Heart left ventricle (tissue), 16 donors: ENCODE data around the gene SMAD5. TPM values are rescaled to one million over a fixed set of nuclear protein-coding genes. Genes with fewer than 3 reads are reported as not detected.

Source experiments
- ATAC-seq, 4 donors: fragments of 200-7000 bp; cut with Tn5 transposase; one replicate each; pipeline ENCODE4 v1.9.1; 2020 to 2022; ENCODE audit warnings: moderate library complexity in 4 of 4, mild to moderate bottlenecking in 3 of 4, moderate number of reproducible peaks in 1 of 4
- DNase-seq, 5 donors: peaks; one replicate each; pipeline ENCODE4 v3.0.0-alpha.2; 2020
- H3K27ac ChIP-seq, 12 donors: fragments of 200-600 bp; sonication (generic) in 4 of 12; one replicate each; pipeline versions ENCODE4 v1.5.0 to v1.8.0; 2016 to 2022; ENCODE audit warnings: mild to moderate bottlenecking in 2 of 12
- H3K27me3 ChIP-seq, 9 donors: fragments of 200-600 bp; sonication (generic) in 2 of 9; one replicate each; pipeline versions ENCODE4 v1.5.1 to v1.8.0; 2016 to 2022; ENCODE audit warnings: mild to moderate bottlenecking in 3 of 9
- H3K36me3 ChIP-seq, 9 donors: fragments of 200-600 bp; sonication (generic) in 2 of 9; one replicate each; pipeline versions ENCODE4 v1.5.0 to v1.8.0; 2018 to 2022; ENCODE audit warnings: mild to moderate bottlenecking in 2 of 9
- H3K4me1 ChIP-seq, 12 donors: fragments of 200-600 bp; sonication (generic) in 4 of 12; one replicate each; pipeline versions ENCODE4 v1.5.0 to v1.8.0; 2016 to 2022; ENCODE audit warnings: mild to moderate bottlenecking in 3 of 12
- H3K4me3 ChIP-seq, 12 donors: fragments of 200-600 bp; sonication (generic) in 4 of 12; one replicate each; pipeline versions ENCODE4 v1.5.0 to v1.8.0; 2017 to 2022; ENCODE audit warnings: mild to moderate bottlenecking in 9 of 12, moderate library complexity in 4 of 12
- H3K9me3 ChIP-seq, 12 donors: fragments of 200-600 bp; sonication (generic) in 4 of 12; one replicate each; pipeline versions ENCODE4 v1.5.0 to v1.8.0; 2016 to 2022; ENCODE audit warnings: mild to moderate bottlenecking in 1 of 12
- CTCF ChIP-seq, 12 donors: fragments of 200-600 bp; sonication (generic) in 4 of 12; IDR thresholded peaks; one replicate each; pipeline versions ENCODE4 v1.5.0 to v1.8.0; 2018 to 2022; ENCODE audit warnings: antibody characterized with exemption in 12 of 12, mild to moderate bottlenecking in 5 of 12
- POLR2A ChIP-seq, 2 donors: fragments of 450-650 bp; IDR thresholded peaks; one replicate each; pipeline ENCODE4 v1.6.1; 2017; ENCODE audit warnings: antibody characterized with exemption in 2 of 2, mild to moderate bottlenecking in 2 of 2, moderate library complexity in 2 of 2
- WGBS, 4 donors: extraction: QIAGEN DNeasy Blood & Tissue Kit in 2 of 4; methylation state at CpG; one replicate each; pipeline versions ENCODE4 v1.1.5 to v1.1.7; 2013 to 2018; 5-methylcytosine and 5-hydroxymethylcytosine counted together
- intact Hi-C, 10 donors: fragments of 100-400 bp; cut with DNase I; formaldehyde crosslinking; loops; one replicate each; pipeline versions ENCODE4 v1.11.1 to v1.14.2; 2022
- polyA plus RNA-seq, 2 donors: library from polyadenylated mRNA; stranded (reverse); fragments of 200-250 nt; gene quantifications; one replicate each; pipeline ENCODE4 v1.2.3, GENCODE V29; 2013
- total RNA-seq, 9 donors: library from RNA; depleted of rRNA in 2 of 9; stranded (reverse); fragments of >200 nt in 2 of 9; fragmentation: NEBNext Ultra II Directional in 3 of 9; extraction: Animal tissue kit (Norgen Biotek cat#: 25700) in 3 of 9; gene quantifications; one replicate each; pipeline versions ENCODE4 v1.1.0 to v1.2.4, GENCODE V29; 2016 to 2023
- donor health status: ischemic (EF 13 %, LVEDD 7.1; RV severe dilation, severe dysfunction).
- donor health status: healthy with polysubstance abuse.
- donor health status: DM: no; HTN: yes; CAD: no.
- donor health status: DM: no; HTN: no; CAD: no.
- donor health status: ischemic (EF 25% LVEDD 6.9; RV normal size, moderate dysfunction).
- donor health status: ischemic (EF 25% LVEDD 5.7; RV mildly dilated, moderate dysfunction).
- donor health status: healthy.
- donor health status: DM: yes; HTN: yes; CAD: no.
- donor health status: ischemic (EF 35%, LVEDD 5.7; RV mildly dilated, moderate dysfunction).
- donor health status: nonischemic (EF 11% LVEDD 7.7; RV severe dilation, severe dysfunction).
- donor health status: DM: yes; HTN: yes; CAD: no.
- donor health status: PGD.
- donor health status: ischemic (EF 29% LVEDD 5.4; RV normal size, mild dysfunction).
- donor health status: nonischemic (EF 23%, LVEDD 6.1; RV moderate dilation, normal function).

The SMAD5 gene
- total and polyA plus RNA-seq, 11 donors = 6.9 to 53.3 (median 35.7) TPM

- intact Hi-C loops = loop anchor here in 7 of 10 donors (2.0 to 10.0 kb wide), 5 partner anchors 44 to 203 kb away; partner anchors contain the start of gene SMAD5 (in 7 of the 7)
- peak; percentile 90 to 94 (median 92) for DNase-seq
- Histone ChIP-seq H3K4me1 (peaks cover 6 to 62% (median 32%) of the 10 kb centered on the region in 12 donors), H3K4me3 (peak overlapping the region in 3 of 12 donors; percentile 4 to 23 (median 17)), H3K27ac (peak overlapping the region; percentile 68 to 94 (median 88)), H3K27me3 (no peaks in the 10 kb centered on the region), H3K36me3 (no peaks in the 10 kb centered on the region), H3K9me3 (no peaks in the 10 kb centered on the region)
- 28 to 32% (median 29%) methylated on average over 15 to 16 of the region's 16 CpGs for WGBS, 4 donors
- ATAC-seq = peak; percentile 97 to 99 (median 98)
- TF ChIP-seq CTCF (IDR thresholded peaks at IDR 0.05) = no peak
- no peak for TF ChIP-seq POLR2A (IDR thresholded peaks at IDR 0.05)
Observed at GRCh38 chr5:136087961-136088871, 44.4 kb upstream of the SMAD5 start.

GRCh38 chr5:136089791-136090190, 42.9 kb upstream of the SMAD5 start:
- Histone ChIP-seq H3K27ac (peak overlapping the region in 5 of 12 donors; percentile 68 to 94 (median 92)), H3K4me3 (no peak overlapping the region), H3K36me3 (no peaks in the 10 kb centered on the region), H3K9me3 (no peaks in the 10 kb centered on the region), H3K27me3 (no peaks in the 10 kb centered on the region), H3K4me1 (peaks cover 6 to 54% (median 30%) of the 10 kb centered on the region in 12 donors)
- TF ChIP-seq CTCF (IDR thresholded peaks at IDR 0.05) (no peak), POLR2A (IDR thresholded peaks at IDR 0.05) (no peak)
- ATAC-seq (no peak), DNase-seq (no peak)
- WGBS, 4 donors = 52 to 61% (median 58%) methylated on average over 7 of the region's 7 CpGs
- intact Hi-C loops = loop anchor here in 8 of 10 donors (2.0 to 10.0 kb wide), 5 partner anchors 43 to 205 kb away; partner anchors contain the start of gene SMAD5 (in 8 of the 8)

- H3K36me3 ChIP-seq = no peaks in the 10 kb centered on the region
- no peak for ATAC-seq
- no peak for DNase-seq
- no peaks in the 10 kb centered on the region for H3K27me3 ChIP-seq
- peaks cover 6 to 48% (median 29%) of the 10 kb centered on the region in 12 donors for H3K4me1 ChIP-seq
- TF ChIP-seq CTCF (IDR thresholded peaks at IDR 0.05) (no peak), POLR2A (IDR thresholded peaks at IDR 0.05) (no peak)
- intact Hi-C loops = loop anchor here in 1 of 10 donors (5.0 kb wide), 1 partner anchor 42 kb away; the partner anchor contains the start of gene SMAD5
- H3K9me3 ChIP-seq = no peaks in the 10 kb centered on the region
- no peak overlapping the region for H3K4me3 ChIP-seq
- WGBS, 4 donors = 88 to 95% (median 93%) methylated on average over 4 of the region's 4 CpGs
- peak overlapping the region in 3 of 12 donors; percentile 18 to 94 (median 68) for H3K27ac ChIP-seq
Observed at GRCh38 chr5:136090319-136090718, 42.3 kb upstream of the SMAD5 start.
